Progenitor cell of endocrine pancreas (in vitro differentiated cells): Measurements from ENCODE around the gene MGA. TPM values are rescaled to one million over a fixed set of nuclear protein-coding genes. Genes with fewer than 3 reads are reported as not detected.
"Not testable (repeated sequence)": the region's sequence is repeated elsewhere in the genome, so short reads cannot be mapped to it uniquely, and the experiment has no call there.

Experiments used
- DNase-seq: peaks from one replicate; pipeline ENCODE4 v3.0.0; 2021; ENCODE audit warnings: low spot score; ENCODE audit not compliant: unreplicated experiment
- H3K27ac Mint-ChIP-seq: 2 replicates; pipeline ENCODE4 v1.8.0; 2021; ENCODE audit warnings: mild to moderate bottlenecking, moderate library complexity, mixed read lengths
- H3K27me3 Mint-ChIP-seq: 2 replicates; pipeline ENCODE4 v1.8.0; 2021; ENCODE audit warnings: mixed read lengths
- H3K36me3 Mint-ChIP-seq: 2 replicates; pipeline ENCODE4 v1.8.0; 2022; ENCODE audit warnings: mixed read lengths; ENCODE audit not compliant: insufficient read depth
- H3K4me1 Mint-ChIP-seq: 2 replicates; pipeline ENCODE4 v1.8.0; 2021; ENCODE audit warnings: low read depth, mixed read lengths
- H3K4me3 Mint-ChIP-seq: 2 replicates; pipeline ENCODE4 v1.8.0; 2021; ENCODE audit warnings: low read depth, mild to moderate bottlenecking, moderate library complexity, mixed read lengths
- H3K9me3 Mint-ChIP-seq: 2 replicates; pipeline ENCODE4 v1.8.0; 2021; ENCODE audit warnings: low read depth, mixed read lengths
- total RNA-seq: library from RNA; stranded (reverse); gene quantifications from 2 replicates; pipeline ENCODE4 v1.2.1, GENCODE V29; 2021
- TF ChIP-seq, protein P1 (sequence below): fragments of 200-600 bp; sonication (generic); IDR thresholded peaks from one replicate; pipeline ENCODE4 v1.5.0; 2021; ENCODE audit warnings: antibody characterized with exemption, mild to moderate bottlenecking; ENCODE audit not compliant: unreplicated experiment

The MGA gene
- total RNA-seq, 1 donor from 2014 or later, result 71.2 TPM

DNA sequence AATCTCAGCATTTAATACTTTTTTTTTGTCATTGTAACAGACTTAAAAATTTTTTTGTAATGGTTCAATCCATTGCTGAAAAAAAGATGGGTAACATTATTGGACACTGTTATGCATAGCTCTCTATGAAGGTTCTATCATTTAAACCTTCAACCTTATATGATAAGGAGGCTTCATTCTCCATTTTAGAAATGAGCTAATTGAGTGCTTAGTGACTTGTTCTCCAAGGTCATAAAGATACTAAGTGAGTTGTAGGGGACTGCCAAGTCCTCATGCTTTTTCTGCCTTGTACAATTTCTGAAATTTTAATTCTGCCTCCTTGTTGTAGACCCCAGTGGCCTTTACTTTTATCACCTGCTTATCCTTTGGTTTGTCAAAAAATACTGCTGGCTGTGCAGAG, 56.7 kb downstream of the MGA start:
- Mint-ChIP-seq H3K27ac (no peak overlapping the region), H3K36me3 (peaks cover 6% of the 10 kb centered on the region), H3K4me3 (no peak overlapping the region), H3K9me3 (no peaks in the 10 kb centered on the region), H3K4me1 (no peaks in the 10 kb centered on the region), H3K27me3 (no peaks in the 10 kb centered on the region)
- TF ChIP-seq, protein P1, sequence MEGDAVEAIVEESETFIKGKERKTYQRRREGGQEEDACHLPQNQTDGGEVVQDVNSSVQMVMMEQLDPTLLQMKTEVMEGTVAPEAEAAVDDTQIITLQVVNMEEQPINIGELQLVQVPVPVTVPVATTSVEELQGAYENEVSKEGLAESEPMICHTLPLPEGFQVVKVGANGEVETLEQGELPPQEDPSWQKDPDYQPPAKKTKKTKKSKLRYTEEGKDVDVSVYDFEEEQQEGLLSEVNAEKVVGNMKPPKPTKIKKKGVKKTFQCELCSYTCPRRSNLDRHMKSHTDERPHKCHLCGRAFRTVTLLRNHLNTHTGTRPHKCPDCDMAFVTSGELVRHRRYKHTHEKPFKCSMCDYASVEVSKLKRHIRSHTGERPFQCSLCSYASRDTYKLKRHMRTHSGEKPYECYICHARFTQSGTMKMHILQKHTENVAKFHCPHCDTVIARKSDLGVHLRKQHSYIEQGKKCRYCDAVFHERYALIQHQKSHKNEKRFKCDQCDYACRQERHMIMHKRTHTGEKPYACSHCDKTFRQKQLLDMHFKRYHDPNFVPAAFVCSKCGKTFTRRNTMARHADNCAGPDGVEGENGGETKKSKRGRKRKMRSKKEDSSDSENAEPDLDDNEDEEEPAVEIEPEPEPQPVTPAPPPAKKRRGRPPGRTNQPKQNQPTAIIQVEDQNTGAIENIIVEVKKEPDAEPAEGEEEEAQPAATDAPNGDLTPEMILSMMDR, result no peak
- DNase-seq, result no peak

DNA sequence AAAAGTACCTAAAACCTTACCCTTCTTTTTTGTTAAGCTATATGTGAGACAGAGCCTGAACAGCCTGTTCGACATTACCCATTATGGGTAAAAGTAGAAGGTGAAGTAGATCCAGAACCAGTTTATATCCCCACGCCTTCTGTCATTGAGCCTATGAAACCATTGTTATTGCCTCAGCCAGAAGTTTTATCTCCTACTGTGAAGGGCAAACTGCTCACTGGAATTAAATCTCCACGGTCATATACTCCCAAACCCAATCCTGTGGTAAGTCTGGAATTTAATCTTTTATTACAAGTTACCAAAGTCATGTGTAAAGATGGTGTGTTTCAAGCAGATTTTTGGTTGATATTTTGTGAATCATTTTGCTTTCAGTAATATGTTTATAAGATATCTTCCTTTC, 66.9 kb downstream of the MGA start:
- Mint-ChIP-seq H3K27ac (no peak overlapping the region), H3K4me1 (no peaks in the 10 kb centered on the region), H3K27me3 (no peaks in the 10 kb centered on the region), H3K9me3 (no peaks in the 10 kb centered on the region), H3K4me3 (no peak overlapping the region), H3K36me3 (peaks cover 6% of the 10 kb centered on the region)
- TF ChIP-seq, protein P1, result no peak
- DNase-seq, result no peak

DNA sequence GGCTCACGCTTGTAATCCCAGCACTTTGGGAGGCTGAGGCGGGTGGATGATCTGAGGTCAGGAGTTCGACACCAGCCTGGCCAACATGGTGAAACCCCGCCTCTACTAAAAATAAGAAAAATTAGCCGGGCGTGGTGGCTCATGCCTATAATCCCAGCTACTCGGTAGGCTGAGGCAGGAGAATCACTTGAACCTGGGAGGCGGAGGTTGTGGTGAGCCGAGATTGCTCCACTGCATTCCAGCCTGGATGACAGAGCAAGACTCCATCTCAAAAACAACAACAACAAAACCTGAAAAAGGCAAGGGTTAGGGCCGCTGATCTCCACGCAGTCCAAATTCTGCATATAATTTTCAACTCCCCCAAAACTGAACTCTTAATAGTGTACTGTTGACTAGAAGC, 67.9 kb downstream of the MGA start:
- DNase-seq, H3K27ac Mint-ChIP-seq, H3K4me1 Mint-ChIP-seq, H3K36me3 Mint-ChIP-seq, H3K4me3 Mint-ChIP-seq, H3K27me3 Mint-ChIP-seq, H3K9me3 Mint-ChIP-seq: not testable (repeated sequence)

DNA sequence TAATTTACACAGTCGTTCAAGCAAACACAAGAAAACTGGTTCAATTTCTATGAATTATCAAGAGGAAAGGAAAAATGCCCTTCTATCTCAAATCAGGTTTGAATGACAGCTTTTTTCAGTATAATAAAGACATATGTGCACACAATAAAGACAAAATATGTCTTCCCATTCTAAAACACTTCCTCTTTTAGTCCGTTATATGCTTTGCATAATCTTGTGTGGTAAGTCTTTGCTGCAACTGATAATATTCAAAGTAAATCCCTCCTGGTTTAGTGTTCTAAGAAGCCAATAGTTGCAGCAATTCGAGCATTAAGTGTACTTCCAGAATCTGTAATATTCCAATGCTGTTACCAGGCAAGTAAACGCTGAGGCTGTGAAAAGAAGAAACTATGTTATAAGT, 70.3 kb downstream of the MGA start:
- Mint-ChIP-seq H3K9me3 (no peaks in the 10 kb centered on the region), H3K4me3 (no peak overlapping the region), H3K27me3 (no peaks in the 10 kb centered on the region), H3K27ac (no peak overlapping the region), H3K36me3 (peaks cover 13% of the 10 kb centered on the region), H3K4me1 (no peaks in the 10 kb centered on the region)
- DNase-seq, result no peak
- TF ChIP-seq, protein P1, result no peak

DNA sequence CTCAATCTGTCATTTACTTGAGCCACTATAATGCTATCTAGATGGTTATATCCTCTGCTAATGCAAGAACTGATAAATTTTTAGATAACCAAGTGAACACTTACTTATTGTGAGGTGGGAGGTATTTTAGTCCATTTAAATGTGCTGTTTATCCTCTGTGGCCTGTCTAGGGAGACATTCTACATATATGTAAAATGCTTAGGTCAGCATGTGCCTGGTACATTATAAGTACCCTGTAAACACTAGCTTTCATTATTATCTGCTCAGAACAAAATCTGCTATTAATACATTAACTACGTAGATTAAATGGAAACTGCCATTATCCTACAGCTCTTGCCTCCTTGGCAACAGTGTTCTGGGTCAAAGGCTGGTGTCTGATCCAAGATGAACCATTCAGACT, 72.3 kb downstream of the MGA start:
- H3K9me3 Mint-ChIP-seq, result no peaks in the 10 kb centered on the region
- no peak overlapping the region for H3K27ac Mint-ChIP-seq
- no peaks in the 10 kb centered on the region for H3K4me1 Mint-ChIP-seq
- no peaks in the 10 kb centered on the region for H3K27me3 Mint-ChIP-seq
- DNase-seq, result no peak
- peaks cover 15% of the 10 kb centered on the region for H3K36me3 Mint-ChIP-seq
- TF ChIP-seq, protein P1, result no peak
- no peak overlapping the region for H3K4me3 Mint-ChIP-seq

DNA sequence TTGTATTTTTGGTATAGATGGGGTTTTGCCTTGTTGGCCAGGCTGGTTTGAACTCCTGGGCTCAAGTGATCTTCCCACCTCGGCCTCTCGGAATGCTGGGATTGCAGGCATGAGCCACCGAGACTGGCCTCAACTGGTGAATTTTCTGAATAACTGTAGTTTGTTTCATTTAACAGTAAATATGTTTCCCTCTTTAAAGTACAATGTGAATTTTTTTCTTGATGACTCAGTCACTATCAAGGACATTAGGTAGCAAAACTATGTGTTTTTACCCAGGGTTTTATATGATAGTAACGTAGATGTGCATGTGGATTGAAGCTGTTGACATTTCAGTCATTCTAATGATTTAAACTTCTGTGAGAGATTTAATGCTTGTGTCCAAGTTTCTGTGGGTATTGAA, 73.9 kb downstream of the MGA start:
- H3K9me3 Mint-ChIP-seq, result no peaks in the 10 kb centered on the region
- DNase-seq, result no peak
- H3K36me3 Mint-ChIP-seq, result peaks cover 12% of the 10 kb centered on the region
- H3K27me3 Mint-ChIP-seq, result no peaks in the 10 kb centered on the region
- TF ChIP-seq, protein P1, result no peak
- H3K27ac Mint-ChIP-seq, result no peak overlapping the region
- no peaks in the 10 kb centered on the region for H3K4me1 Mint-ChIP-seq
- no peak overlapping the region for H3K4me3 Mint-ChIP-seq
